HUES64 (cell line): ENCODE measurements around the gene METTL24.
"Not testable (repeated sequence)": the region's sequence is repeated elsewhere in the genome, so short reads cannot be mapped to it uniquely, and the experiment has no call there.

Source experiments
- H3K27ac ChIP-seq: 2 replicates; pipeline ENCODE4 v1.7.0; 2013; ENCODE audit warnings: low read depth, low read length, inconsistent platforms
- H3K27me3 ChIP-seq: 2 replicates; pipeline ENCODE4 v1.6.1; 2013; ENCODE audit warnings: mild to moderate bottlenecking, low read length; ENCODE audit not compliant: insufficient read depth
- H3K36me3 ChIP-seq: 2 replicates; pipeline ENCODE4 v1.6.1; 2013; ENCODE audit warnings: mild to moderate bottlenecking, low read length; ENCODE audit not compliant: insufficient read depth
- H3K4me1 ChIP-seq: 2 replicates; pipeline ENCODE4 v1.6.1; 2013; ENCODE audit warnings: mild to moderate bottlenecking, low read length, moderate library complexity; ENCODE audit not compliant: insufficient read depth
- H3K4me3 ChIP-seq: 2 replicates; pipeline ENCODE4 v1.5.1; 2013; ENCODE audit warnings: mild to moderate bottlenecking, low read length, moderate library complexity
- H3K9ac ChIP-seq: 2 replicates; pipeline ENCODE4 v1.6.1; 2013; ENCODE audit warnings: mild to moderate bottlenecking, low read depth, low read length
- H3K9me3 ChIP-seq: 2 replicates; pipeline ENCODE4 v1.6.1; 2013; ENCODE audit warnings: low read depth, low read length; ENCODE audit not compliant: insufficient read depth
- WGBS: fragments of 150-250, 120-280 bp; methylation state at CpG from one replicate; pipeline ENCODE4 v1.1.7; 2013; ENCODE audit warnings: missing lambda C conversion rate; 5-methylcytosine and 5-hydroxymethylcytosine counted together

METTL24 gene

DNA sequence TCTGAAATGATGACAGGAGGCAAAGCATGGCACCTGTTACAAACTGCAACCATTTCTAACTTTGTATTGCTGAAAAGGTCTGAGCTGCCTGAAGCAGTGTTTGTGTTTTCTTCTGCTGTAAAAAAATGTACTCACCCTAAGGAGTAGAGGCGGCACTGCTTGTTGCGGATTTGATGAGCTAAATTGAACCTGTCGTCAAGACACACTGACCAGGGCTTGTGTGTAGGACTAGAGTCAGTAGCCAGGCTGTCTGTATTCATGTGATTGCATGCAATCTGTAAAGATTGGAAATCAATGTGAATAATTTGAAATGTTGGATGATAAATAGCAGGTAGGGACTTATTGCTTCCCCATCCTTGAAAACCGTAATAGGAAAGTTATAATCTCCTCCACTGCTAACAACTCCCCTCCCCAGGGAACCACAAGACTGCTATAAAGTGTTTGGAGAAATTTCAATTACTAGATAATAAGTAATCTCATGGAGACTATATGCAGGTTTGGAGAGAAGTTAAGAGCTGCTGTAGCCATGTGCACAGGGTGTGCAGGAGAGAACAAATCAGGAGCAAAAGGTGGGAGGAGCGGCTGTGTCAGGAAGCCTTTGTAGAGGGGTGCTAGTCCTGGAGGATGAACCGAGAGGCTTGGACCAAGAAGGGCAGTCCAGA, 42.8 kb downstream of the METTL24 start:
- WGBS = 94% methylated on average over 5 of the region's 6 CpGs
- Histone ChIP-seq H3K27ac (no peak overlapping the region), H3K27me3 (no peaks in the 10 kb centered on the region), H3K4me1 (peaks cover 8% of the 10 kb centered on the region; the same call in 1 of the 2 replicates), H3K9me3 (no peaks in the 10 kb centered on the region), H3K9ac (no peak overlapping the region), H3K36me3 (no peaks in the 10 kb centered on the region), H3K4me3 (no peak overlapping the region)

GRCh38 chr6:110310861-110311446, 47.2 kb downstream of the METTL24 start:
- Histone ChIP-seq H3K4me1 (no peaks in the 10 kb centered on the region), H3K4me3 (no peak overlapping the region), H3K27me3 (no peaks in the 10 kb centered on the region), H3K9me3 (no peaks in the 10 kb centered on the region), H3K36me3 (no peaks in the 10 kb centered on the region), H3K9ac (no peak overlapping the region), H3K27ac (no peak overlapping the region)
- 74% methylated on average over 3 of the region's 3 CpGs for WGBS

DNA sequence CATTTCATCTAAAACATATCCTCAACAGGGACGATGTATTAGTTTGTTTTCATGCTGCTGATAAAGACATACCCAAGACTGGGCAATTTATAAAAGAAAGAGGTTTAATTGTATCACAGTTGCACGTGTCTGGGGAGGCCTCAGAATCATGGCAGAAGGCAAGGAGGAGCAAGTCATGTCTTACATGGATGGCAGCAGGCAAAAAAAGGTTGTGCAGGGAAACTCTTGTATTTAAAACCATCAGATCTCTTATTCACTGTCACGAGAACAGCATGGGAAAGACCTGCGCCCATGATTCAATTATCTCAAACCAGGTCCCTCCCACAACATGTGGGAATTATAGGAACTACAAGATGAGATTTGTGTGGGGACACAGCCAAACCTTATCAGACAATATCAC, 48.7 kb downstream of the METTL24 start:
- WGBS = 93% methylated on average over 3 of the region's 4 CpGs
- not testable (repeated sequence) for H3K4me1 ChIP-seq, H3K27ac ChIP-seq, H3K36me3 ChIP-seq, H3K9me3 ChIP-seq, H3K9ac ChIP-seq, H3K4me3 ChIP-seq, H3K27me3 ChIP-seq

DNA sequence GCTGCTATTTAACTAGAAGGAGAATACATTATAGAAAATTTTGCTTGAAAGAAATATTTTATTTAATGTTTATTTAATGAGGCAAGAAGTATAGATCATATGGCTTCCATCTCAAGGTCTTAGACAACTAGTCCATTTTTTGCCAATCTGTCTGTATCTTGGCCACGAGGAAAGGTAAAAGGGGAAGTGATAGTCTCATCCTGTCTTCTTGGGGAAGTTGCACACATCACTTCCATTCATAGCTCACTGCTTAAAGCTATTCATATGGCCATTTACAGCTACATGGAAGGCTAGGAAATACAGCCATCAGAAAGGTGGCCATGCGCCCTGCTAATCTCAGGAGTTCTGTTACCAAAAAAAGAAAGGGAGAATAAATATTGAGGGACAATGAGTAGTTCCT, 50.8 kb downstream of the METTL24 start:
- H3K36me3 ChIP-seq = no peaks in the 10 kb centered on the region
- H3K9ac ChIP-seq = no peak overlapping the region
- H3K27ac ChIP-seq = no peak overlapping the region
- 100% methylated on average over 2 of the region's 2 CpGs for WGBS
- no peak overlapping the region for H3K4me3 ChIP-seq
- H3K27me3 ChIP-seq = no peaks in the 10 kb centered on the region
- no peaks in the 10 kb centered on the region for H3K4me1 ChIP-seq
- 0 out of 2 replicates have a peak, but pooled peaks cover 2% of the 10 kb centered on the region for H3K9me3 ChIP-seq

- WGBS = 100% methylated on average over 2 of the region's 2 CpGs
- H3K36me3 ChIP-seq, H3K9me3 ChIP-seq, H3K27ac ChIP-seq, H3K4me3 ChIP-seq, H3K4me1 ChIP-seq, H3K9ac ChIP-seq, H3K27me3 ChIP-seq: not testable (repeated sequence)
Measured at GRCh38 chr6:110305832-110306231, 52.3 kb downstream of the METTL24 start.

DNA sequence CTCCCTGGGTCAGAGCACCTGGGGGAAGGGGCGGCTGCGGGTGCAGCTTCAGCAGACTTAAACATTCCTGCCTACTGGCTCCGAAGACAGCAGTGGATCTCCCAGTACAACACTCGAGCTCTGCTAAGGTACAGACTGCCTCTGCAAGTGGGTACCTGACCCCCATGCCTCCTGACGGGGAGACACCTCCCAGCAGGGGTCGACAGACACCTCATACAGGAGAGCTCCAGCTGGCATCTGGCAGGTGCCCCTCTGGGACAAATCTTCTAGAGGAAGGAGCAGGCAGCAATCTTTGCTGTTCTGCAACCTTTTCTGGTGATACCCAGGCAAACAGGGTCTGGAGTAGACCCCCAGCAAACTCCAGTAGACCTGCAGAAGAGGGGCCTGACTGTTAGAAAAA, 54.5 kb downstream of the METTL24 start:
- not testable (repeated sequence) for H3K27ac ChIP-seq, H3K4me1 ChIP-seq, H3K4me3 ChIP-seq, H3K36me3 ChIP-seq, H3K27me3 ChIP-seq, H3K9ac ChIP-seq, H3K9me3 ChIP-seq
- WGBS = 90% methylated on average over 6 of the region's 6 CpGs

DNA sequence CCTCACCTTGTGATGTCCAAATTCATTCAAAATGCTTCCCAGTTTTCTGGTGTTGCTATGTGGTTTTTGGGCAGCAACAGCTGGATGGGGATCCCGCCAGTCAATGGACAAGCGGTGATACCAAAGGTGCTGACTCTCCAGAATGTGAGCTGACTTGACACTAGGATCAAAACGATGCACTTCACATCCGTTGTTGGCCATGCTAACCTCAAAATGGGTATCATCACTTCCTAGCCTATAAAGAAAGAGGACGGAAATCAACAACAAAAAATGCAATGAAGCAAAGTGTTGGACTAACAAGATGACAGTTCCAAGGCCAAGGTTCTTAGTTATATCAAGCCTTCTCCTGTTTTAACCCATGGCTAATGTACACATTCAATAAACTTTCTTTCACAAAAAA, 59.2 kb downstream of the METTL24 start:
- H3K27me3 ChIP-seq = no peaks in the 10 kb centered on the region
- 95% methylated on average over 5 of the region's 5 CpGs for WGBS
- H3K9ac ChIP-seq = no peak overlapping the region
- no peak overlapping the region for H3K4me3 ChIP-seq
- peaks cover 22% of the 10 kb centered on the region; the same call in 1 of the 2 replicates for H3K4me1 ChIP-seq
- no peak overlapping the region for H3K27ac ChIP-seq
- H3K9me3 ChIP-seq = no peaks in the 10 kb centered on the region
- no peaks in the 10 kb centered on the region for H3K36me3 ChIP-seq

DNA sequence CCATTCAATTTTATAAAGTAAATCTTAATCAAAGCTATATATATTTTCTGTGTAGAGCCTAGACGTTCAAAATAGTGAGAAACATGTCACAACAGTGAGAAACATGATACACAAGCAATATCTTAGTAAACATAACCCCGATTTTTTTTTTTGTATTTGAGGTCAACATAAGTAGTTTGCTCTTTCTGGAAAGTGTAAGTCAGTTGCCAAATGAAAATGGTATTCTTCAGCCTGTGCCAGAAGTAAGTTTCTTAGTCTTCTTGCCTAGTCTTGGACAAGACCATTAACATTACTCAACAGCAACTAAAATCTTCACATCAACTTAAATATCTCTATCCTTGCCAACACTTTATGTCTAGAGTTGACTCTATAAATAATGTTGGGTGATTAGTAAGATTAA, 59.7 kb downstream of the METTL24 start:
- H3K4me3 ChIP-seq = no peak overlapping the region
- 100% methylated on average over 1 of the region's 2 CpGs for WGBS
- no peak overlapping the region for H3K27ac ChIP-seq

GRCh38 chr6:110296241-110297025, 61.7 kb downstream of the METTL24 start:
- peaks cover 22% of the 10 kb centered on the region; the same call in 1 of the 2 replicates for H3K4me1 ChIP-seq
- no peak overlapping the region for H3K4me3 ChIP-seq
- no peak overlapping the region for H3K27ac ChIP-seq
- H3K9me3 ChIP-seq = no peaks in the 10 kb centered on the region
- no peaks in the 10 kb centered on the region for H3K27me3 ChIP-seq
- no peaks in the 10 kb centered on the region for H3K36me3 ChIP-seq
- WGBS = 92% methylated on average over 6 of the region's 11 CpGs
- no peak overlapping the region for H3K9ac ChIP-seq

More for the DNA sequence above, 59.7 kb downstream of the METTL24 start:
- no peak overlapping the region for H3K9ac ChIP-seq
- no peaks in the 10 kb centered on the region for H3K9me3 ChIP-seq
- H3K36me3 ChIP-seq = no peaks in the 10 kb centered on the region
- H3K27me3 ChIP-seq = no peaks in the 10 kb centered on the region
- peaks cover 22% of the 10 kb centered on the region; the same call in 1 of the 2 replicates for H3K4me1 ChIP-seq

GRCh38 chr6:110295451-110296165, 62.5 kb downstream of the METTL24 start:
- 88% methylated on average over 5 of the region's 5 CpGs for WGBS
- H3K9ac ChIP-seq = no peak overlapping the region
- H3K27ac ChIP-seq = no peak overlapping the region
- no peak overlapping the region for H3K4me3 ChIP-seq
- H3K9me3 ChIP-seq = peaks cover under 1% of the 10 kb centered on the region; the same call in 1 of the 2 replicates
- H3K36me3 ChIP-seq = no peaks in the 10 kb centered on the region
- H3K27me3 ChIP-seq = no peaks in the 10 kb centered on the region
- H3K4me1 ChIP-seq = peaks cover 22% of the 10 kb centered on the region; the same call in 1 of the 2 replicates
